D341Med (cell line): ENCODE data around the gene PBX2.
"Not testable (repeated sequence)": the region's sequence is repeated elsewhere in the genome, so short reads cannot be mapped to it uniquely, and the experiment has no call there.

Experiments used
- DNase-seq: peaks from one replicate; pipeline ENCODE4 v3.0.0; 2012; ENCODE audit warnings: low spot score

The PBX2 gene

GRCh38 chr6:32149092-32149755 lies 40.8 kb downstream of the PBX2 start:
- no peak for DNase-seq

DNA sequence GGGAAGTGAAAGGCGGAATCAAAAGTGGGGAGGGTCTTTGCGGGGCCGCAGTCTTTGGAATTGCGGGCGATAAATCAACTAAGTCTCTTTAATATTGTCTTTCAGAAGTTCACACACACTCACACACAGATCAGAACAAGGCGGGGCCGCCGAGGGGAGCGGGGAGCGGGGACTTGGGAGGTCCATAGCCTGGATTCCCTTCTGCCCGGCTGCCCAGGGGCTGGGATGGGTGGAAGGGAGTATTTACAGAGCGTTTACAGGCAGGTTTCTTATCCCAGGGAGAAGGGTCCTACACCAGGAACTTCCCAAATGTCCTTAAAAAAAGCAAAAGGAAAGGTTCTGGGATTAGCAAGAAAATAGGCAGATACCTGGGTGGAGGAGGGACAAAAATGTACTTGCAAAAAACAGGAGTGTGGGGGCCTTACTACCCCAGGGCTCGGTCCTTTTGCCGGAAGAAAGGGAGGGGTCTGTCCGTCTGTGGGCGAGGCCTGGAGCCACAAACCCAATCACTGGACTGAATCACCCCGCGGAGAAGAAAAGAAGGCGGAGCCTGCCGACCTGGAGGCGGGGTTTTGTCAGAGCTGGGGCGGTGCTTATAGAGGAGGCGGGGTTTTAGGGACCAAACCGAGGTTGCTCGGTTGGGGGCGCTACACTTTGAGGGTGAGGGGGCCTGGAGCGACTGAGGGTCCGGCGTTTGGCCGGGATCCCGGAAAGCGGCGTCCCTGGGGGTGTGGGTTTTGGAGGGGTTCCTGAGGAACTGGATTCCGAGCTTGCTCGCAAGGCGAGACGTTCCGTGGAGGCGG lies 41.5 kb downstream of the PBX2 start:
- no peak for DNase-seq

- DNase-seq, result no peak
These were observed 42.4 kb downstream of the PBX2 start for GRCh38 chr6:32147401-32148132.

DNA sequence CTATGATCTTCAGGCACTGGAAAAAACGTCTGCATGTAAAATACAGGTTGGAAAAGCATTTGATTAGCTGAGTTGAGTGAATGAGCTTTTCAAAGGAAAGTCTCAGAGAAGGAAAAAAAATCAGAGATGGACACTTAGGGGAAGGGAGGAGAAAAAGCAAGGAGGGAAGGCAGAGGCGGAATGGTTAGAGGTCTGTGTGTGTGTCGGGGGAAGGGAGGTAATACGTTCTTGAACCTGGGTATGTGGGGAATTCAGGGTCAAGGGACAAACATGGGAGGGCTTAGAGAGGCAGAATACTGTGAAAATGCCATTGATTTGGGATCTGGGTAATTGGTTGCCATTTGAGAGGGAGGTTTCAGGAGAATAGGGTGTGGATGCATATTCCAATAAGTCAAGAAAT lies 43.3 kb downstream of the PBX2 start:
- no peak for DNase-seq

- no peak for DNase-seq
These were observed 43.7 kb downstream of the PBX2 start for GRCh38 chr6:32146287-32146686.

DNA sequence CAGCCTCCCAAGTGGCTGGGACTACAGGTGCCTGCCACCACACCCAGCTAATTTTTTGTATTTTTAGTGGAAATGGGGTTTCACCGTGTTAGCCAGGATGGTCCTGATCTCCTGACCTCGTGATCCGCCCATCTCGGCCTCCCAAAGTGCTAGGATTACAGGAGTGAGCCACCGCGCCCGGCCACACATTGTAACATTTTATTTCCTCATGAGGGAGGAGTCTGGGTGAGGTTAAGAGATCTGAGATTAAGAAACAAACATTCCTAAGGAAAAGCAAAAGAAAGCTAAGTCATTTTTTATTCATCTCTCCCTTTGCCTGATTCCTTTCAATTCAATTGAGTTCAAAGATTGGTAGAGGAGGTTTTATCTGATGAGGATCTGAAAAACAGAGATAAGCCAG lies 45.8 kb downstream of the PBX2 start:
- DNase-seq, result not testable (repeated sequence)

GRCh38 chr6:32140420-32141046 lies 49.5 kb downstream of the PBX2 start:
- DNase-seq, result no peak

- DNase-seq, result no peak
These were observed 50.4 kb downstream of the PBX2 start for GRCh38 chr6:32139590-32139989.

- no peak for DNase-seq
These were observed 52.5 kb downstream of the PBX2 start for GRCh38 chr6:32137454-32137853.
